Activated T-cell treated with anti-CD3 and anti-CD28 coated beads for 24 hours (primary cell): ENCODE results near the gene BOLL.
"Not testable (repeated sequence)": the region's sequence is repeated elsewhere in the genome, so short reads cannot be mapped to it uniquely, and the experiment has no call there.

ENCODE experiments used
- DNase-seq: peaks from one replicate; pipeline ENCODE4 v3.0.0-alpha.2; 2020; ENCODE audit warnings: low read depth

BOLL gene

GRCh38 chr2:197795277-197795676 lies 10.2 kb upstream of the BOLL start:
- DNase-seq, result no peak

- no peak for DNase-seq
Observed at GRCh38 chr2:197793456-197793855, 8.3 kb upstream of the BOLL start.

GRCh38 chr2:197786010-197786877 lies 1.1 kb upstream of the BOLL start:
- peak; percentile 53 for DNase-seq

- DNase-seq, result no peak
Observed at GRCh38 chr2:197782126-197782525, 3.0 kb downstream of the BOLL start.

GRCh38 chr2:197779261-197779660 lies 5.9 kb downstream of the BOLL start:
- no peak for DNase-seq

- DNase-seq, result no peak
Observed at GRCh38 chr2:197777823-197778407, 7.2 kb downstream of the BOLL start.

GRCh38 chr2:197760293-197760657 lies 24.8 kb downstream of the BOLL start:
- no peak for DNase-seq

- no peak for DNase-seq
Observed at GRCh38 chr2:197759625-197760292, 25.4 kb downstream of the BOLL start.

GRCh38 chr2:197759013-197759412 lies 26.1 kb downstream of the BOLL start:
- no peak for DNase-seq

GRCh38 chr2:197740200-197740599 lies 44.9 kb downstream of the BOLL start:
- DNase-seq, result no peak

- not testable (repeated sequence) for DNase-seq
Observed at GRCh38 chr2:197728555-197729544, 56.3 kb downstream of the BOLL start.

- no peak for DNase-seq
Observed at GRCh38 chr2:197727011-197727410, 58.1 kb downstream of the BOLL start.

- DNase-seq, result no peak
Observed at GRCh38 chr2:197717863-197718262, 67.3 kb downstream of the BOLL start.

GRCh38 chr2:197713271-197713670 lies 71.8 kb downstream of the BOLL start:
- DNase-seq, result no peak

GRCh38 chr2:197711578-197711977 lies 73.5 kb downstream of the BOLL start:
- no peak for DNase-seq

- DNase-seq, result no peak
Observed at GRCh38 chr2:197710424-197711042, 74.6 kb downstream of the BOLL start.

GRCh38 chr2:197709140-197709539 lies 76.0 kb downstream of the BOLL start:
- DNase-seq, result not testable (repeated sequence)

GRCh38 chr2:197708331-197708730 lies 76.8 kb downstream of the BOLL start:
- no peak for DNase-seq

- DNase-seq, result no peak
Observed at GRCh38 chr2:197707316-197708213, 77.6 kb downstream of the BOLL start.

- no peak for DNase-seq
Observed at GRCh38 chr2:197706839-197707207, 78.3 kb downstream of the BOLL start.
